Brain microvascular endothelial cell (primary cell): Measurements from ENCODE around the gene PACSIN3.

Experiments
- DNase-seq: peaks from one replicate; pipeline ENCODE4 v3.0.0-alpha.2; 2020
- H3K27ac ChIP-seq: fragments of 250-450 bp; sonication (Bioruptor Pico); 2 replicates; pipeline ENCODE4 v1.5.1; 2020; ENCODE audit warnings: mild to moderate bottlenecking, moderate library complexity
- H3K27me3 ChIP-seq: fragments of 250-450 bp; sonication (Bioruptor Pico); replicated peaks from 2 replicates; pipeline ENCODE4 v1.5.1; 2020; ENCODE audit warnings: mild to moderate bottlenecking
- H3K36me3 ChIP-seq: fragments of 250-450 bp; sonication (Bioruptor Pico); replicated peaks from 2 replicates; pipeline ENCODE4 v1.5.1; 2020; ENCODE audit warnings: mild to moderate bottlenecking
- H3K4me3 ChIP-seq: 2 replicates; pipeline ENCODE4 v1.5.1; 2011; ENCODE audit warnings: low read depth, mild to moderate bottlenecking, control low read depth, low read length, moderate library complexity
- in situ Hi-C: cut with HindIII; loops from 2 replicates; pipeline ENCODE4 v1.10.0; 2017; ENCODE audit warnings: low sequenced_read_pairs, low pct_ligation_motif_present
- TF ChIP-seq, protein P1 (sequence below): IDR thresholded peaks from 2 replicates; pipeline ENCODE4 v1.5.1; 2011; ENCODE audit warnings: low read depth, mild to moderate bottlenecking, moderate library complexity, low read length, control low read depth, inconsistent platforms; ENCODE audit errors: missing control alignments

The PACSIN3 gene

GRCh38 chr11:47166368-47166767, 19.9 kb downstream of the PACSIN3 start:
- Histone ChIP-seq H3K36me3 (peaks cover 87% of the 10 kb centered on the region), H3K4me3 (no peak overlapping the region), H3K27me3 (no peaks in the 10 kb centered on the region), H3K27ac (no peak overlapping the region)
- no peak for DNase-seq
- TF ChIP-seq, protein P1, sequence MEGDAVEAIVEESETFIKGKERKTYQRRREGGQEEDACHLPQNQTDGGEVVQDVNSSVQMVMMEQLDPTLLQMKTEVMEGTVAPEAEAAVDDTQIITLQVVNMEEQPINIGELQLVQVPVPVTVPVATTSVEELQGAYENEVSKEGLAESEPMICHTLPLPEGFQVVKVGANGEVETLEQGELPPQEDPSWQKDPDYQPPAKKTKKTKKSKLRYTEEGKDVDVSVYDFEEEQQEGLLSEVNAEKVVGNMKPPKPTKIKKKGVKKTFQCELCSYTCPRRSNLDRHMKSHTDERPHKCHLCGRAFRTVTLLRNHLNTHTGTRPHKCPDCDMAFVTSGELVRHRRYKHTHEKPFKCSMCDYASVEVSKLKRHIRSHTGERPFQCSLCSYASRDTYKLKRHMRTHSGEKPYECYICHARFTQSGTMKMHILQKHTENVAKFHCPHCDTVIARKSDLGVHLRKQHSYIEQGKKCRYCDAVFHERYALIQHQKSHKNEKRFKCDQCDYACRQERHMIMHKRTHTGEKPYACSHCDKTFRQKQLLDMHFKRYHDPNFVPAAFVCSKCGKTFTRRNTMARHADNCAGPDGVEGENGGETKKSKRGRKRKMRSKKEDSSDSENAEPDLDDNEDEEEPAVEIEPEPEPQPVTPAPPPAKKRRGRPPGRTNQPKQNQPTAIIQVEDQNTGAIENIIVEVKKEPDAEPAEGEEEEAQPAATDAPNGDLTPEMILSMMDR: no peak
- in situ Hi-C loops: no loop called here

DNA sequence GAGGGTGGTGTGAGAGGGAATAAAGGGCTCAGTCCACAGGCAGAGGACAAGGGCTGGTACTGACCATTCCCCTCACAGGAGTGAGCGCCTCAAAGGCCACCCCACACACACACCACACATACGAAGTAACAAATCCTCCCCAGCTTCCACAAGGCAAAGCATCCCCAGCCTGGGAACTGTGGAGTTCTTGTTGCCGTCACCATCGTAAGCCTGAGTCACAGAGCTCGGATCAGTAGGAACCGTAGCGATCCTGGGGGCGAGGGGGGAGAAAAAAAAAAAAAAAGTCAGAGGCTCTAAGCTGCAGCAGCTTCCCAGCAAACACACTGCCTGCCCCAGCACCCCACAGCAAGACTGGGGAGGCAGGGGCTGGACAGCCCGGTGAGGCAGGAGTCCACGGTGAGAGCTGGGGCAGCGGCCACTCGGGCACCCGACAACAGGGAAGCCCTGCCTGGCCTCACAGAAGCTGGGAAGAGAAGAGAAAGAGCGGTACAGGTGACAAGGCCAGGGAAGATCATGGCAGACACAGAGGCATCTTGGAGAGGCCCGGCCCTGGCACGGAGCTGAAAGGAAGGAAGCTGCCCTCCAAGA, 20.9 kb downstream of the PACSIN3 start:
- Histone ChIP-seq H3K36me3 (peaks cover 79% of the 10 kb centered on the region), H3K27me3 (no peaks in the 10 kb centered on the region), H3K4me3 (no peak overlapping the region), H3K27ac (no peak overlapping the region)
- TF ChIP-seq, protein P1: no peak
- DNase-seq: no peak
- in situ Hi-C loops: no loop called here

GRCh38 chr11:47164321-47164720, 21.9 kb downstream of the PACSIN3 start:
- no peak for DNase-seq
- Histone ChIP-seq H3K27ac (no peak overlapping the region), H3K27me3 (no peaks in the 10 kb centered on the region), H3K36me3 (peaks cover 70% of the 10 kb centered on the region), H3K4me3 (no peak overlapping the region)
- TF ChIP-seq, protein P1: no peak
- in situ Hi-C loops: no loop called here

DNA sequence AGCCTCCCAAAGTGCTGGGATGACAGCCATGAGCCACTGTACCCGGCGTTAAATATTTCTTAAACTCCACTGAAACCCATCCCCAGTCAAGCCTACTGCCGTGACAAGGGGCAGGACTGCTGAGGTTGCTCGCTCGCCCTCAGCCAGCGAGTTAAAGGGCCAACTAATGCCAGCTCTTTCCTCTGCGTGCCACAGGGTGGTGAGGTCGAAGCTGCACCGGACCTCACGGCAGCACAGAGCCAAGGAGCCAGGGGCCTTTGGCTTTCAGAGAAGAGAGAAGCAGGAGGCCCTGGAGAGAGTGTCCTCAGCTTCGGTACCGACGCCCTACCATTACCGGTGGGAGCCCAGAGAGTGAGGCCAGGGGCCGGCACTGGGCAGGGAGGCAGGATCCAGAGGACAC, 22.3 kb downstream of the PACSIN3 start:
- TF ChIP-seq, protein P1: no peak
- peaks cover 66% of the 10 kb centered on the region for H3K36me3 ChIP-seq
- no peak overlapping the region for H3K4me3 ChIP-seq
- H3K27me3 ChIP-seq: no peaks in the 10 kb centered on the region
- in situ Hi-C loops: no loop called here
- no peak for DNase-seq
- no peak overlapping the region for H3K27ac ChIP-seq

GRCh38 chr11:47163193-47163592, 23.0 kb downstream of the PACSIN3 start:
- H3K36me3 ChIP-seq: peaks cover 59% of the 10 kb centered on the region
- in situ Hi-C loops: no loop called here
- H3K27ac ChIP-seq: no peak overlapping the region
- H3K4me3 ChIP-seq: no peak overlapping the region
- no peaks in the 10 kb centered on the region for H3K27me3 ChIP-seq
- TF ChIP-seq, protein P1: no peak
- DNase-seq: no peak

- in situ Hi-C loops: no loop called here
- peaks cover 51% of the 10 kb centered on the region for H3K36me3 ChIP-seq
- DNase-seq: no peak
- no peaks in the 10 kb centered on the region for H3K27me3 ChIP-seq
- TF ChIP-seq, protein P1: no peak
- no peak overlapping the region for H3K4me3 ChIP-seq
- no peak overlapping the region for H3K27ac ChIP-seq
Measured at GRCh38 chr11:47162426-47162825, 23.8 kb downstream of the PACSIN3 start.
